Vagina (tissue), 2 donors: ENCODE measurements around the gene GCH1.

Source experiments
- CTCF ChIP-seq, 3 experiments: fragments of 450-650 bp in 2 of 3; fragments of 200-600 bp in 1 of 3; sonication (generic) in 1 of 3; IDR thresholded peaks; one replicate each; pipeline ENCODE4 v1.5.1; 2017 to 2019; ENCODE audit warnings: antibody characterized with exemption in 3 of 3, mild to moderate bottlenecking in 2 of 3, moderate library complexity in 2 of 3
- POLR2A ChIP-seq, 2 donors: fragments of 450-650 bp; IDR thresholded peaks; one replicate each; pipeline ENCODE4 v1.6.1; 2017; ENCODE audit warnings: antibody characterized with exemption in 2 of 2, mild to moderate bottlenecking in 2 of 2, moderate library complexity in 2 of 2
- POLR2AphosphoS5 ChIP-seq, 2 donors: sonication (generic); formaldehyde crosslinking; IDR thresholded peaks; one replicate each; pipeline ENCODE4 v1.9.0; 2017; ENCODE audit warnings: antibody characterized with exemption in 2 of 2, mild to moderate bottlenecking in 2 of 2, low read depth in 1 of 2; ENCODE audit not compliant: insufficient read depth in 1 of 2

GRCh38 chr14:54877703-54878021, 25.0 kb downstream of the GCH1 start:
- TF ChIP-seq CTCF (IDR thresholded peaks at IDR 0.05) (no peak), POLR2A (IDR thresholded peaks at IDR 0.05) (no peak), POLR2AphosphoS5 (IDR thresholded peaks at IDR 0.05; ENCODE audit: insufficient read depth in 1 of 2, low read depth in 1 of 2) (no peak)
